Activated T-cell treated with anti-CD3 and anti-CD28 coated beads for 4 hours (primary cell): Measurements from ENCODE around the gene SLC12A8.

ENCODE experiments used
- DNase-seq: peaks from one replicate; pipeline ENCODE4 v3.0.0-alpha.2; 2020

Gene SLC12A8

DNA sequence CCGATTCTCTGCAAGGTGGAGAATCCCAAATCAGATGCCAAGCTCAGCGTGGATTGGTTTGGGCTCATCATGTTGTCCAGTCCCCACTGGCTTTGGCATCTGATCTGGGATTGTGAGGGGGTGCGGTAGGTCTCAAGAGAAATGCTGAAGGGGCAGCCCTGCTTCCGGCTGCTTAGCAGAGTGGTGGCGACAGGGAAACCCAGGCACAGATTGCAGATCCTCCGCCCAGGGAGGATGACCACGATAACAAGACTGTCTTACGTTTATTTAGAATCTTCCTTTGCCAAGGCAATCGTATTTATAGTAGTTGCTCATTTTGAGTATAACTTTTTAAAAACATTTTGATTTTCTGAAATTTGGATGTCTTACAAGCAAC lies 61.1 kb downstream of the SLC12A8 start:
- no peak for DNase-seq

DNA sequence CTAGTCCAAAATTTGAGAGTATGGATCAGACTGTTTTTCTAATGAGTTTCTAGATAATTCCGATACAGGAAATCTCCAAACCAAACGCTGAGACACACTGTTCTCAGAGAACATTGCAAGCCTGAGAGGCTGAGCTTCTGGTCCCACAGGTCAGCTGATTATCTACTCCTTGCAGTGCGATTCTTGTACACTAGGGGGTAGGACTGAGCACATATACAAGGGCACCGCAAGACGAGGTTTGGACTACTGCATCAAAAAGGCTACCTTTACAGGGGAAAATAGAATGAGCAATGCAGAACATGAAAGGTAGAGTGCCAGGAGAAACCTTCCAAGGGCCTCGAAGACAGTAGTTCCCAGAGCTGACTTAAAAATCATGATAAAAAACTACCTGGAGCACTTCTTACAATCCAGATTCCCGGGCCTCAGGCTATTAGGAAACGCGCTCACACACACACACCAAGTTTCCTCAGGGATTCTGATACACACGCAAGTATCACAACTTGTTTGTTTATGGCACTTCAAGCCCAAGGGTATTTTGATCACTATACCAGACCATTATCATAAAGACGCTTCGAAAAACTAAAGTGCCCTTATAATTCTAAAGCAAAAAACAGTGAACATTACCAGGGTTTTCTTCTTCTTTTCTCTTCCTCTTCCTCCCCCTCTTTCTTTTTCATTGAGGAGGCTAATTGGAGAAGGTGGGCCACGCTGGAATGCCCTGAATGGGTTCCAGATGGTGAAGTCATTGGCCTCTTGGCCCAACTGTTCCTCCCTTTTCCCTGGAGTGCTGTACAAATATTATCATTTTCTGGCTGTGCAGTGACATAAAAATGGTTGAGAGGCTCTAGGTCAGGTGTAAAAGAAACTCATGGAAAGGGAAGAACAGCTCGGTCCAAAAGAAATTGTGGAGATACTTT lies 61.8 kb downstream of the SLC12A8 start:
- peak; percentile 53 for DNase-seq

- DNase-seq: no peak
Observed at GRCh38 chr3:125149462-125149861, 63.1 kb downstream of the SLC12A8 start.

- DNase-seq: no peak
Observed at GRCh38 chr3:125148836-125149235, 63.7 kb downstream of the SLC12A8 start.

- DNase-seq: no peak
Observed at GRCh38 chr3:125148016-125148812, 64.3 kb downstream of the SLC12A8 start.

- no peak for DNase-seq
Observed at GRCh38 chr3:125147491-125147820, 65.1 kb downstream of the SLC12A8 start.

DNA sequence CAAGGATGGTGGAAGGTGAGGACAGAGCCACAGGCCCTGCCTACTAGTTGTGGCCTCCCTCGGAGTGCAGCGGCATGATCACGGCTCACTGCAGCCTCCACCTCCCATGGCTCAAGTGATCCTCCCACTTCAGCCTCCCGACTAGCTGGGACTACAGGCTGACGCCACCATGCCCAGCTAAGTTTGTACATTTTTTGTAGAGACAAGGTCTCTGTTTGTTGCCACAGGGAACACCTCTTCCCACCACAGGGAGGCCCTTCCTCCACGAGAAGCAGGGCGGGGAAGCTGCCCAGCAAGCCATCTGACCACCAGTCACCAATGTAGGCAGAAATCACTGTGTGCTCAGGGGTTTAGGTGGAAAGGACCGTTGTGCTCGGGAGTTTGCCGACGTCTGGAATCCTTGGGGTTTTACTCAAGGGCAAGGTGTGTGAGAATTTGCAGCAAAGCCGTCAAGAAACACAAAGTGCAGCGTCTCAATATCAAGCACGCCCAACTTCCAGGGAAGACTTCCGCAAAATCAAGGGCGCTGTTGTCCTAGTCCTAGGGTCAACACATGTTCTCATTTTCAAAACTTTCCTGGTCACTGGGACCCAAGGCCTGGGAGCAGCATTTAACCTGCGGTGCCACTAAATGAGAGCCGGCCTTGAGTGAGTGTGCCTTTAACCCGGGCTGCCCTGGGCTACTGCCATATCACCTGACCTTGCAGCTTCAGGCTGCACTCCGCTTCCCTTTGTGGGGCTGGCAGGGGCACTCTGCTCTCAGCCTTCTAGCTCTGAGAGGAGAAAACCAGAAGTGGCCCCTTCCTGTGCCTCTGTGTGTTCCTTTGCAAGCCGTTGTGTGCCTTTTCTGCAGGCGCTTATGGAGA lies 65.7 kb downstream of the SLC12A8 start:
- DNase-seq: no peak

DNA sequence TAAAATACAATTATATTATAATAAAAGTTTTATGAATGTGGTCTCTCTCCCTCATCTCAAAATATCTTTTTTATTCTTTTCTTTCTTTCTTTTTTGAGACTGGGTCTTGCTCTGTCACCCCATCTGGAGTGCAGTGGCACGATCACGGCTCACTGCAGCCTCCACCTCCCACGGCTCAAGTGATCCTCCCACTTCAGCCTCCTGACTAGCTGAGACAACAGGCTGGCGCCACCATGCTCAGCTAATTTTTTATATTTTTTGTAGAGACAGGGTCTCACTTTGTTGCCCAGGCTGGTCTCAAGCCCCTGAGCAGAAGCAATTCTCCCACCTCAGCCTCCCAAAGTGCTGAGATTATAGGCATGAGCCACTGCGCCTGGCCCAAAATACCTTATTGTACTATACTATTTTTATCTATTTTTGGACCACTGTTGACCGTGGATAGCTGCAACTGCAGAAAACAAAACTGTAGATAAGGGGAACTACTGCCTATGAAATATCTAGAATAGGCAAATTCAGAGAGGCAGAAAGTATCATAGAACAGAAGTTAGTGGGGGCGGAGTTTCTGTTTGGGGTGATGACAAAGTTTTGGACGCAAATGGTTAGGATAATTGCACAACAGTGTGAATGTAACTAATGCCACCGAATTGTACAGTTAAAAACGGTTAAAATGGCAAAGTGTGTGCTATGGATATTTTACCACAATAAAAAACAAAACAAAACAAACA lies 66.6 kb downstream of the SLC12A8 start:
- no peak for DNase-seq

DNA sequence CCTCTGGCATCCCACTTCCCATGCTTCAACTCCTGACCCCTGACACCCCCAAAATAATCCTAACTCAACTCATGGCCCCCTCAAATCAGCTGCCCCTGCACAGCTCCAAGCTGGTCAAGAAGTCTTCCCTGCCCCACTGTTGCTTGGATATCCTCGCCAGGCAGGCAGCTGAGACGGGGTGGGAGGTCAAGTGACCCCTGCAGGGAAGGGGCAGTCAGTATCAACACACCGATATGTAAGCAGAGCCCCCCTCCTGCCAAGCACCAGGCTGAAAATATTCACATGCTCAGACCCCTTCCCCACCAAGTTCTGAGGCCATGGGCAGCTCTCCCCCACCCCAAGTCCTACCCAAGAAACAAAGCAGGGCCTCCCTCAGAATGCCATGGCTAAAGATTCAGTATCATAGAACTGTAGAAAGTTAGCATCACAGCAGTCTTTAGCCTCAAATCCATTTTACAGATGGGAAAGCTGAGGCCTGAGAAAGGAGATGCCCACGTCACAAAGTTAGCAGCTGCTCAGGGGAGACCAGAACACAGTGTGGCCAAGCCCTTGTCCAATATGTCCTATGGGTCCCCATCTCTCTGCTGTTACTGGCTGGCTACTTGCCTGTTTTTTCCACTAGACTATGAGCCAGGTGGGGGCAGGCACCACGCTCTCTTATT lies 67.8 kb downstream of the SLC12A8 start:
- no peak for DNase-seq

DNA sequence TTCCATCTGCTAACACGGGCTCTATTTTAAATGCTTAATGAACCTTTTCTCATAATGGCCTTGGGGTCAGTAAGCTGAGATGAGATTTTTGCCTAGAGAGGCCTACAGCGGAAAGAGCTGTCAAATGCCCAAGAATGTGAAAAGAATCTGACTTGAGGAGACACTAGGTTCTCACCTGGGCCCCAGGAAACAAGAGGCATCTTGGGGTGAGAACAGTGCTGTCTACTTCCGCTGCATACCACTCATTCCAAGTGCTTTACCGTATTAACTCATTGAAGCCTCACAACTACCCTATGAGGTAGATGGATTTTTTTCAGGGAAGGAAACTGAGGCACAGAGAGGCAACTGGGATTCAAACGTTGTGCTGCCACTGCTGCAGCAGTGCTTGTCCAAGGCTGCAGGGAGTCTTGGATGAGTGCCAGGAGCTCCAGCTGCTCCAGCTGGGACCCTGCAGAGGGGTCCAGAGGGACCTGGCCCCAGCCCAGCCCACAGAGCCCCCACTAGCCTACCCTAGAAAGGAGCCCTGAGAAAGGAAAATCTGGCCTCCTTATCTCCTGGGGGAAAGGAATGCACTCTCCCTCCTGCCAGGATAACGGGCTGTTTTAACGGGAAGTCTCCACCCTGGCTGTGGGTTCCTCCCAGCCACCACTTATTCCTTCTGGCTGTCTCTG lies 68.4 kb downstream of the SLC12A8 start:
- no peak for DNase-seq

GRCh38 chr3:125143538-125143937 lies 69.0 kb downstream of the SLC12A8 start:
- DNase-seq: no peak

- DNase-seq: no peak
Observed at GRCh38 chr3:125142940-125143339, 69.6 kb downstream of the SLC12A8 start.

GRCh38 chr3:125142420-125142778 lies 70.1 kb downstream of the SLC12A8 start:
- no peak for DNase-seq

DNA sequence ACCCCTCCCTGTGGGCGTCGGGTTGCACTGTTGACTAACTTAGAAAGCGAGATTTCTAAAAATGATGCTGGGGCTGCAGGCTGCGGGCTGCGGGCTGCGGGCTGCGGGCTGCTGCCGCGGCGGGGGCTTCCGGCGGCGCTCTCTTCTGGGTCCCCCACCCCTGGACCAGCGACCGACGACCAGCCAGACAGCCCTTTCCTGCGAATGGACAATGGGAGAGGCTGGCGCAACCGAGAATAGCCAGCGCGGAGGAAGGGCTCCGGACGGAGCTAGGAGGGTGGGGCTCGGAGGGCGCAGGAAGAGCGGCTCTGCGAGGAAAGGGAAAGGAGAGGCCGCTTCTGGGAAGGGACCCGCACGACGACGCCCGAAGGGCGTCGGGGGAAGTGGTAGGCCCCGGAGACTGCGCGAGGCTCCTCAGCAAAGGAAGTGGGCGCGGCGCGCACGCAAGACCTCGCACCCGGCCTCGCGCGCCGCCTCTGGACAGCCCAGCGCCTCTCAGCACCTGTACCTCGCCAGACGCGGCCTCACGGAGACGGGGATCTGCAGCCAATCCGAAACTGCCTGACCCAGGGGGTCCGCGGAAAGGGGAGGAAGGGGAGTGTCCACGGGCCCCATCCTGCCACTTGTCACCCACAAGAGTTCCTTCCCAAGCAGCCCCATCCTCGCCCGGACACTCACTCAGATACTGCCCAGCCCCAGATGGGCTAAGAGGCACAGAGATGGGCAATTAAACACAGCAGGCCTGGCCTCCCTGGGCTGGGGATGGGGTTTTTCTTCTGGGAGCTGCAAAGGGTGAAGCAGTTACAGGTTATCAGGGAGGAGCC lies 70.7 kb downstream of the SLC12A8 start:
- DNase-seq: peak; percentile 35

DNA sequence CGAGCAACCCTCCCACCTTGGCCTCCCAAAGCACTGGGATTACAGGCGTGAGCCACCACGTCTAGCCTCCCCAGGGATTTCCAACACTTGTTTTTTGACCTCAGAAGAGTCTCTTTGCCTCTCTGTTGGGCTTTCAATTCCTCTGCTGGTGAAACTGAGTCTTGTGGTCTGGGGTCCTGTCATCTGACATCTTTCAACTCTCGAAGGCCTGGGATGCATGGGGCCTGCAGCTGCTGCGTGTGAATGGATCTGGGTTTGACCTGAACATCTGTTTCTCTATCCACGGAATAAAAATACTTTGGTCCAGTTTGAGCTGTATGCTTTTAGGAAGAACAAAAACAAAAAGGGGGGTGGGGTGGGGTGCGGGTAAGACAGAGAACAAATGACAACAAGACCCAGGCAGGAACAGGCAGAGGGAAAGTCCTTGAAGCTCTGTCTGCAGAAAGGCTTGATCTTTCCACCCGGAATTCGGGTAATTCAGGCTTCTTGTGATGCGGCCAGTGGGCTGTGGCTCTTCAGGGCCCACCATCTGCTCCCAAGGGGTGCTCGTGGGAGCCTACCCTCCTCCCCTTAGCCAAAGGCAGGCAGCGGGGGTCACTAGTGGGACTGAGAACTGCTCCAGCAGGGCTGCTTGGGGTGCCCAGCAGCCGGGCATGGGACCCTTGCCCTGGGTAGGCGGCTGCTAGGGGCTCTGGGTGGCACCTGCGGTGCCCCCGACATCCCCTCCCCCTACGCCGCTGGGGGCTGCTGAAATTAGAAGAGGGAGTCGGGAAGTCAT lies 71.5 kb downstream of the SLC12A8 start:
- no peak for DNase-seq

GRCh38 chr3:125140011-125140817 lies 72.3 kb downstream of the SLC12A8 start:
- DNase-seq: no peak

- no peak for DNase-seq
Observed at GRCh38 chr3:125139386-125139785, 73.2 kb downstream of the SLC12A8 start.

DNA sequence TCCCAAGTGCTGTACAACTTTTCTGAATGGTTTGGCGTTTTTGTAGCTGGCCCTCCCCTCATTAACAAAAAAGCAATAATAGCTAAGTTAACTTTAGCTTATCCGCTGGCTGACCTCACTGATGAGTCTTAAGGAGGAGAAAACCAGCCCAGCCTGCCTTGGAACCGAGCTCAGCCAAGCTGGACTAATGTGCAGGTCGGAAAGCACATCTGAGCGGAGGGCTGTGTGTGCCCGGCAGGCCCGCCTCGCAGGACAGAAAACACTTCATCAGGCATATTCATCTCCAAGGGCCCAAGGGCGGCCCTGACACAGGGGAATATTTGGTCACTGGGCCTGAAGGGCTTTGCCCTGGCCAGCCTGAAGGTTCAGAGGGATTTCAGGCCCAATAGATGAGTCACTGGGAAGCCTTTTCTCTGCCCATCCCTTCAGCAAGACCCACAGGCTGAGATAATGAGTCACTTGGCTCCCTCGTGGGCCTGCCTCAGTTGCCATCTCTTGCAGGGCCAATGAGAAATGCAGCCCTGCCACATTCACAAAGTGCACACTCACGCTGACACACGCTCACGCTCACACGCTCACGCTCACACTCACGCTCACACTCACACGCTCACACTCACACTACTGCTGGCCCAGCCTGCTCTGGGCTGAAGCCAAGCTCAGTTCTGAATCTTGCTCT lies 75.1 kb downstream of the SLC12A8 start:
- DNase-seq: no peak
